Ectodermal cell (in vitro differentiated cells): ENCODE measurements around the gene JARID2.

ENCODE experiments used
- H3K27ac ChIP-seq: 2 replicates; pipeline ENCODE4 v1.7.0; 2013; ENCODE audit warnings: mild to moderate bottlenecking, low read depth, low read length; ENCODE audit not compliant: insufficient read depth, poor library complexity, severe bottlenecking
- H3K27me3 ChIP-seq: 2 replicates; pipeline ENCODE4 v1.7.0; 2013; ENCODE audit warnings: mild to moderate bottlenecking, low read length; ENCODE audit not compliant: insufficient read depth, control insufficient read depth, poor library complexity, severe bottlenecking
- H3K36me3 ChIP-seq: one replicate; pipeline ENCODE4 v1.7.0; 2013; ENCODE audit warnings: low read length; ENCODE audit not compliant: control insufficient read depth, insufficient read depth
- H3K4me1 ChIP-seq: one replicate; pipeline ENCODE4 v1.7.0; 2013; ENCODE audit warnings: low read length; ENCODE audit not compliant: control insufficient read depth, insufficient read depth
- H3K4me3 ChIP-seq: 2 replicates; pipeline ENCODE4 v1.7.0; 2013; ENCODE audit warnings: low read depth, low read length, control low read depth; ENCODE audit not compliant: insufficient read depth
- H3K9me3 ChIP-seq: 2 replicates; pipeline ENCODE4 v1.7.0; 2013; ENCODE audit warnings: mild to moderate bottlenecking, low read length, moderate library complexity; ENCODE audit not compliant: control insufficient read depth
- WGBS, 2 experiments: methylation state at CpG; one replicate each; pipeline ENCODE4 v1.1.7; 2013; ENCODE audit warnings: missing lambda C conversion rate in 2 of 2; 5-methylcytosine and 5-hydroxymethylcytosine counted together

Gene JARID2

DNA sequence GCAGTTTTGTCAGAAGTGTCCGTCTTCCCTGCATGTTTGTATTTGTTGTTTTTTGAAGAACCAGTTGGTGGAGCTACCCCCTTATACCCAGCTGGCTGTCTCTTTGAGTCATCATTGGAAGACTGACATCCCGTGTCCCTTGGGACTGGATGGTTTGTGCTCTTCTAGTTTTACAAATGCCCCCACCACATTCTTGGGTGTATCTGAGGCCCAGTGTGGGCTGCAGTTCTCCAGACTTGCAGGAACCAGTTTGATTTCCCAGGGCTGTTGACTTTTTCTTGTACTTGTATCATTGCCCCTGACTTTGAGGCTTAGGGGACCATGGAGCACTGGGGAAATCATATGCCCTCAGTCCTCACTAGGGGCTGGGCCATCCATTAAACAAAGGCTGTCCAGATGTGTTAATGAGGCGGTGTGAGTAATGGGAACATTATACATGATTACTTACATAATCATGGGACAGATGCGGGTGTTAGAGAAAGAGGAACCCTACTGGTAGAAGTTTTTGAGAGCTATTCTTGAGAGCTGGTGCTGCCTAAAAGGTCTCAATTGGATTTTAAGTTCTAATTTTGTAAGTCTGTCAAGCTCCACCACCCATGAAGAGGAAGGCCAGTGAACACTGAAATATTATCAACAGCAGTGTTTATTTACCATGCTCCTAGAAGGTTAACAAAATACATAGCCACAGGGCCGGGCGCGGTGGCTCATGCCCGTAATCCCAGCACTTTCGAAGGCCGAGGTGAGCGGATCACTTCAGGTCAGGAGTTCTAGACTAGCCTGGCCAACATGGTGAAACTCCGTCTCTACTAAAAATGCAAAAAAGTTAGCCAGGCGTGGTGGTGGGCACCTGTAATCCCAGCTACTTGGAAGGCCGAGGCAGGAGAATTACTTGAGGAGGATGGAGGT is 8.5 kb downstream of the JARID2 start:
- WGBS, 2 experiments = 86 to 87% methylated on average over 13 to 14 of the region's 14 CpGs
- Histone ChIP-seq H3K4me1 (peaks cover 8% of the 10 kb centered on the region), H3K27ac (no peak overlapping the region), H3K4me3 (no peak overlapping the region), H3K9me3 (no peaks in the 10 kb centered on the region), H3K27me3 (no peaks in the 10 kb centered on the region), H3K36me3 (no peaks in the 10 kb centered on the region)

- Histone ChIP-seq H3K4me3 (no peak overlapping the region), H3K36me3 (no peaks in the 10 kb centered on the region), H3K27ac (no peak overlapping the region), H3K27me3 (no peaks in the 10 kb centered on the region), H3K9me3 (no peaks in the 10 kb centered on the region), H3K4me1 (peaks cover 8% of the 10 kb centered on the region)
- WGBS, 2 experiments = 62% methylated on average over 1 of the region's 1 CpG
Measured at GRCh38 chr6:15255481-15255880, 9.6 kb downstream of the JARID2 start.

DNA sequence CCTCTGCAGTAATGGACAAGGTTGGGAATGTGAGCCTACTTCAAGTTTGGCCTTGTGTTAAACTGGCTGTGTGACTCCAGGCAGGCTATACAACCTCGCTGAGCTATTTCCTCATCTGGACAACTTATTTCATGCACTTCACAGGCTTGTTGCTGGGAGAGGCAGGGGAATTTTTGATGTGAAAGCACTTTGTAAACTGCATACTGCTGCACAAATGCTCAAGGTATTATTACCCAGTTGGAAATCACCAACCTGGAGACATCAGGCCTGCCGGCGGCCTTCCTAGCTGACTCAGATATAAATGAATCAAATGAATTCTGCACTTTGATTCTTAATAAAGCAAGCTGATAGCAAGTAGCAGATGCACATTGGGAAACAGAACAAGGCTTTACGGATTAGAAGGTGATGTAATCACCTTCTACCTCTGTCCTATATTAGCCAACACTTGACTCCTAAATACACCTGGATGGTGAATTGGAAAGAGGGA is 10.1 kb downstream of the JARID2 start:
- Histone ChIP-seq H3K4me1 (peaks cover 8% of the 10 kb centered on the region), H3K9me3 (no peaks in the 10 kb centered on the region), H3K36me3 (no peaks in the 10 kb centered on the region), H3K27me3 (no peaks in the 10 kb centered on the region), H3K27ac (no peak overlapping the region), H3K4me3 (no peak overlapping the region)
- 76 to 86% methylated on average over 4 of the region's 4 CpGs for WGBS, 2 experiments

DNA sequence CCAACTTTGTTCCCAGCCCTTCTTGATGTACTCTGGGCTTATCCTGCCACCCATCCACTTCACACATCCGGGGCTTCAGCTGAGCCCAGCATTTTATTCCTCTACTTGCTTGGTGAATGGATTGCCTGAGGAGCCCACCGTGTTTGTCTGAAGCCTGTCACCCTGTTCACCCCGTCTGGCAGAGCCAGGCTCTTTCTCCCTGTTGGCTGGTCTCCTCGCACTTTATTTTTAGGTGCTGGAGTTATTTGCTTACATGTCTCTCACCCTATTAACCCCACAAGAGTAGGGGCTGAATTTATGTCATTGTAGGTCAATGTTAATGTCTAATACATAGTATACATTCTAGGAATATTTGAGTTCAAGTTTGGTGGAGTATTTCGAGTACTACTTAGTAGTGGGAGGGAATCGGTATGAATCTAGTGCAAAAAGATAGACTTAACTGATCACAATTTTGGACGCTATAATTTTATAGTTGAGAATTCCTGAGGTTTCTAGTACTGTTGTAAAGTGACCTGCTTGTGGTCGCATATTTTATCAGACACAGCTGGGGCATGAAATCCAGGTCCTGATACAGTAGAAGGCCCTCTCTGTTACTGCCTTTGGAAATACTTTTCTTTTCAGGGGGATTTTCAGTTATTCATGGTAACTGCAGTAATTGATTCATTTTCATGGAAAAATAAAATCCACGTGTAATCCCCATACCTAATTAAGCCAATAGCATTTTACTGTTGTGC is 10.8 kb downstream of the JARID2 start:
- H3K4me1 ChIP-seq = peaks cover 8% of the 10 kb centered on the region
- H3K36me3 ChIP-seq = no peaks in the 10 kb centered on the region
- H3K9me3 ChIP-seq = no peaks in the 10 kb centered on the region
- H3K27me3 ChIP-seq = no peaks in the 10 kb centered on the region
- no peak overlapping the region for H3K27ac ChIP-seq
- 82% methylated on average over 8 to 9 of the region's 9 CpGs for WGBS, 2 experiments
- H3K4me3 ChIP-seq = no peak overlapping the region

DNA sequence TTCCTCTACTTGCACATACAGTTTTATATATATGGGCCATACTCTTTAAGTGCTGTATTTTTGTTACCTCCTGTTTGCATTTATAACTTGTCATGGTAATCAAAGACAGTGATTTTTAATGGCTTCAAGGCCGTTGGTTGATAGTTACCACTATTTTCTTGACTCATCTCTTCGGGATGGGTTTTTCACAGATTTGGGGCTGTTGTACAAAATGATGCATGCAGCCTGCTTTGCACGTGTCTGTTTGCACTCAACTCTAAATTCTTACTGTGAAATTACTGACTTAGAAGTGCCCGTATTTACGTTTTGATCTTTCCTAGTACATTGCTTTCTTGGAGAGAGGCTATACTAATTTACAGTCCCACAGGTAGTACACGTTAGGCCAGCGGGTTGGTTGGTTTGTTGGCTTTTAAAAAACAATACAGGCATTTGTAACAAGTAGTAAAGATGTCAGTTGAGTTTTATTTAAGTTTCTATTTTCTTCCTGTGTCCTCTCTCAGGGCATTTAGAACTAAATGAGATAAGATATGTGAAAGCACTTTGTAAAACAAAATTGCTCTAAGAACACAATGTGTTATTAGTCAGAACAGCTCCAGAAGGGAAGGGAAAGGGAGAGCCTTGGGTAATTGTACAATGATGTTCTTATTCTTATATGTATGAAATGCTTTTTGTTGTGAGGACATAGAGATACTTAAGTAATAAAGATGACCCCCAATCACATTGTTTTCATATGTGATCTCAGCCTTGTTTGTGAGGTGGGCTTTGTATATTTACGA is 11.7 kb downstream of the JARID2 start:
- Histone ChIP-seq H3K27me3 (no peaks in the 10 kb centered on the region), H3K4me3 (no peak overlapping the region), H3K4me1 (peaks cover 8% of the 10 kb centered on the region), H3K9me3 (no peaks in the 10 kb centered on the region), H3K27ac (no peak overlapping the region), H3K36me3 (no peaks in the 10 kb centered on the region)
- 86 to 92% methylated on average over 8 of the region's 8 CpGs for WGBS, 2 experiments

- Histone ChIP-seq H3K4me1 (peaks cover 23% of the 10 kb centered on the region), H3K36me3 (no peaks in the 10 kb centered on the region), H3K4me3 (no peak overlapping the region), H3K27me3 (no peaks in the 10 kb centered on the region), H3K27ac (no peak overlapping the region), H3K9me3 (no peaks in the 10 kb centered on the region)
- WGBS, 2 experiments = 89 to 92% methylated on average over 1 of the region's 1 CpG
Measured at GRCh38 chr6:15259766-15260098, 13.9 kb downstream of the JARID2 start.

DNA sequence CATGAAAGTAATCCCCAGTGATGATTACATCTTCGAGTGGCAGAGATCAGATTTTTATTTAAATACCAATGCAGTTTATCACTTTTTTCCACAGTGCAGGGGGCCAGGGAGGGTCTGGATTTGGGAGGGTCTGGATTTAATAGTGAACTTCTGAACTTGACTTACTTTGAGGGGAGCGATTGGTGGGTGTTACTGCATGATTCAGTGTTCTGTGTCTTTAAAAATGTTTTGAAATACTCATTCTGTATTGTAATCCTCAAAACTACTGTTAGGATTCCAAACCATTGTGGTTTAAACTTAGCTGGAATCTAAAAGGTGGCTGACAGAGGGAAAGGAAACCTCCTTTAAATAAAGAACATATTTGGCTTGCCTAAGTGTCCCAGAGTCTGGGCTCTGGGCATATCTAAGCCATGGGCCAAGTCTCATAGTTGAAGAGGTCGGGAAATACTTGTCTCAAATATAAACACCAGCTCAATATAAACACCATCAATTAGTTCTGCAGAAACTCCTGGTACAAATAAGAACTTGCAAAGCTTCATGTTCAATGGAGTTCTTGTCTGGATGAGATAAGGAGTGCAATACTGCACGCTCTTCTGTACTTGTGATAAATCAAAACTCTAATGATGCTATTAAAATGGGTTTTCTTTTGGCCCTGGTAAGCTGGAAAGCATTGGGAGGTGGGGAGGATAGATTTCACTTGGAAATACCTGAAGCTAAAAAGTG is 14.4 kb downstream of the JARID2 start:
- H3K36me3 ChIP-seq = no peaks in the 10 kb centered on the region
- H3K27me3 ChIP-seq = no peaks in the 10 kb centered on the region
- H3K4me1 ChIP-seq = peaks cover 25% of the 10 kb centered on the region
- no peak overlapping the region for H3K4me3 ChIP-seq
- H3K9me3 ChIP-seq = no peaks in the 10 kb centered on the region
- no peak overlapping the region for H3K27ac ChIP-seq
- 85 to 96% methylated on average over 3 to 4 of the region's 4 CpGs for WGBS, 2 experiments

GRCh38 chr6:15263780-15264374 is 18.0 kb downstream of the JARID2 start:
- Histone ChIP-seq H3K4me1 (peaks cover 54% of the 10 kb centered on the region), H3K9me3 (no peaks in the 10 kb centered on the region), H3K36me3 (no peaks in the 10 kb centered on the region), H3K4me3 (no peak overlapping the region), H3K27ac (no peak overlapping the region), H3K27me3 (no peaks in the 10 kb centered on the region)
- 73 to 79% methylated on average over 12 to 13 of the region's 13 CpGs for WGBS, 2 experiments

- Histone ChIP-seq H3K4me1 (peaks cover 56% of the 10 kb centered on the region), H3K4me3 (no peak overlapping the region), H3K36me3 (no peaks in the 10 kb centered on the region), H3K27ac (peak overlapping the region; percentile 69), H3K9me3 (no peaks in the 10 kb centered on the region), H3K27me3 (no peaks in the 10 kb centered on the region)
- no CpG with 5 or more reads among the region's 3 CpGs for WGBS, 2 experiments
Measured at GRCh38 chr6:15264412-15264811, 18.5 kb downstream of the JARID2 start.
